ENCODE data around the gene ATL3. TPM values are rescaled to one million over a fixed set of nuclear protein-coding genes. Genes with fewer than 3 reads are reported as not detected.

ATL3 gene
- total RNA-seq, 1 experiment from 2014 or later = 24.0 TPM

DNA sequence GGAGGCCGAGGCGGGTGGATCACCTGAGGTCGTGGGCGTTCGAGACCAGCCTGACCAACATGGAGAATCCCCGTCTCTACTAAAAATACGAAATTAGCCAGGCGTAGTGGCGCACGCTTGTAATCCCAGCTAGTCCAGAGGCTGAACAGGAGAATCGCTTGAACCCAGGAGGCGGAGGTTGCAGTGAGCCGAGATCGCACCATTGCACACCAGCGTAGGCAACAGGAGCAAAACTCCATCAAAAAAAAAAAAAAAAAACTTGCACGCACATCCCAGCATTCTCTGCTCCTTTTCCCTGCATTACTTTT is 934 bp upstream of the ATL3 start:
- Histone ChIP-seq H3K23me2 (ENCODE audit: insufficient read length, low read depth, low read length, poor library complexity, severe bottlenecking) (peaks cover 7% of the 10 kb centered on the region), H3T11ph (ENCODE audit: low read length) (no peak overlapping the region), H3K4ac (ENCODE audit: low read depth, low read length) (no peak overlapping the region), H4K91ac (ENCODE audit: insufficient read length, low read depth, low read length) (no peak overlapping the region), H3K4me2 (ENCODE audit: insufficient read depth, insufficient read length, low read length) (no peak overlapping the region), H3K27me3 (ENCODE audit: insufficient read depth, low read length) (no peaks in the 10 kb centered on the region), H3K14ac (ENCODE audit: insufficient read depth, low read length) (no peak overlapping the region), H2AK5ac (ENCODE audit: insufficient read length, low read length) (no peak overlapping the region), H4K8ac (replicated peaks; ENCODE audit: insufficient read length, low read depth, low read length) (no peak overlapping the region), H3K9me3 (ENCODE audit: control insufficient read depth, low read depth, low read length) (no peaks in the 10 kb centered on the region), H3K79me2 (ENCODE audit: insufficient read depth, low read length) (peaks cover 3% of the 10 kb centered on the region; the same call in 1 of the 2 replicates), H3K4me1 (ENCODE audit: insufficient read depth, low read length) (no peaks in the 10 kb centered on the region; the same call in 1 of the 2 replicates), H3K27ac (ENCODE audit: insufficient read length, low read depth, low read length) (no peak overlapping the region), H2BK12ac (ENCODE audit: insufficient read length, low read depth, low read length) (no peak overlapping the region), H2BK20ac (ENCODE audit: low read depth, low read length, poor library complexity, severe bottlenecking) (no peak overlapping the region), H2BK15ac (ENCODE audit: low read depth, low read length) (no peak overlapping the region; the same call in 1 of the 2 replicates), H2AFZ (ENCODE audit: low read length) (no peak overlapping the region), H3K18ac (ENCODE audit: insufficient read length, low read depth, low read length) (no peak overlapping the region), H4K5ac (ENCODE audit: insufficient read length, low read depth, low read length) (no peak overlapping the region), H3K79me1 (ENCODE audit: insufficient read depth, low read depth, low read length, poor library complexity, severe bottlenecking) (peaks cover 3% of the 10 kb centered on the region), H3K23ac (ENCODE audit: insufficient read length, low read depth, low read length) (no peak overlapping the region), H2BK5ac (ENCODE audit: insufficient read length, low read length) (no peak overlapping the region), H3K9ac (ENCODE audit: extremely low read depth, insufficient read length, low read length) (no peak overlapping the region), H3K56ac (ENCODE audit: insufficient read length, low read depth, low read length) (no peak overlapping the region), H4K20me1 (ENCODE audit: control insufficient read depth, insufficient read depth, insufficient read length) (no peaks in the 10 kb centered on the region), H2BK120ac (ENCODE audit: low read depth, low read length, poor library complexity, severe bottlenecking) (no peak overlapping the region)
- peaks cover 4 to 9% of the 10 kb centered on the region in 2 experiments; a peak in 3 of 5 replicates for H3K9me3 Mint-ChIP-seq
- peaks cover 12% of the 10 kb centered on the region for H3K27me3 Mint-ChIP-seq (ENCODE audit: low read depth)
- H3K27ac Mint-ChIP-seq = no peak overlapping the region; a peak in 1 of 7 replicates
- peaks cover 17 to 21% of the 10 kb centered on the region in 2 experiments for H3K4me1 Mint-ChIP-seq
- no CpG with 5 or more reads among the region's 16 CpGs for whole genome bisulfite sequencing (ENCODE audit: extremely low coverage, insufficient read length, low lambda C conversion rate)
- DNase-seq = no peak
- peaks cover 0 to 14% (median 3%) of the 10 kb centered on the region in 3 experiments; a peak in 5 of 7 replicates for H3K36me3 Mint-ChIP-seq (ENCODE audit: insufficient read depth in 1 of 3, low read depth in 3 of 3)
- TF ChIP-seq, protein P1, sequence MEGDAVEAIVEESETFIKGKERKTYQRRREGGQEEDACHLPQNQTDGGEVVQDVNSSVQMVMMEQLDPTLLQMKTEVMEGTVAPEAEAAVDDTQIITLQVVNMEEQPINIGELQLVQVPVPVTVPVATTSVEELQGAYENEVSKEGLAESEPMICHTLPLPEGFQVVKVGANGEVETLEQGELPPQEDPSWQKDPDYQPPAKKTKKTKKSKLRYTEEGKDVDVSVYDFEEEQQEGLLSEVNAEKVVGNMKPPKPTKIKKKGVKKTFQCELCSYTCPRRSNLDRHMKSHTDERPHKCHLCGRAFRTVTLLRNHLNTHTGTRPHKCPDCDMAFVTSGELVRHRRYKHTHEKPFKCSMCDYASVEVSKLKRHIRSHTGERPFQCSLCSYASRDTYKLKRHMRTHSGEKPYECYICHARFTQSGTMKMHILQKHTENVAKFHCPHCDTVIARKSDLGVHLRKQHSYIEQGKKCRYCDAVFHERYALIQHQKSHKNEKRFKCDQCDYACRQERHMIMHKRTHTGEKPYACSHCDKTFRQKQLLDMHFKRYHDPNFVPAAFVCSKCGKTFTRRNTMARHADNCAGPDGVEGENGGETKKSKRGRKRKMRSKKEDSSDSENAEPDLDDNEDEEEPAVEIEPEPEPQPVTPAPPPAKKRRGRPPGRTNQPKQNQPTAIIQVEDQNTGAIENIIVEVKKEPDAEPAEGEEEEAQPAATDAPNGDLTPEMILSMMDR (conservative IDR thresholded peaks at IDR 0.05) = no peak
- peak overlapping the region in 1 of 2 experiments; percentile 71; a peak in 1 of 5 replicates for H3K4me3 Mint-ChIP-seq

Measured in H9 (cell line).